ENCODE data around the gene CHKB.

Gene CHKB

DNA sequence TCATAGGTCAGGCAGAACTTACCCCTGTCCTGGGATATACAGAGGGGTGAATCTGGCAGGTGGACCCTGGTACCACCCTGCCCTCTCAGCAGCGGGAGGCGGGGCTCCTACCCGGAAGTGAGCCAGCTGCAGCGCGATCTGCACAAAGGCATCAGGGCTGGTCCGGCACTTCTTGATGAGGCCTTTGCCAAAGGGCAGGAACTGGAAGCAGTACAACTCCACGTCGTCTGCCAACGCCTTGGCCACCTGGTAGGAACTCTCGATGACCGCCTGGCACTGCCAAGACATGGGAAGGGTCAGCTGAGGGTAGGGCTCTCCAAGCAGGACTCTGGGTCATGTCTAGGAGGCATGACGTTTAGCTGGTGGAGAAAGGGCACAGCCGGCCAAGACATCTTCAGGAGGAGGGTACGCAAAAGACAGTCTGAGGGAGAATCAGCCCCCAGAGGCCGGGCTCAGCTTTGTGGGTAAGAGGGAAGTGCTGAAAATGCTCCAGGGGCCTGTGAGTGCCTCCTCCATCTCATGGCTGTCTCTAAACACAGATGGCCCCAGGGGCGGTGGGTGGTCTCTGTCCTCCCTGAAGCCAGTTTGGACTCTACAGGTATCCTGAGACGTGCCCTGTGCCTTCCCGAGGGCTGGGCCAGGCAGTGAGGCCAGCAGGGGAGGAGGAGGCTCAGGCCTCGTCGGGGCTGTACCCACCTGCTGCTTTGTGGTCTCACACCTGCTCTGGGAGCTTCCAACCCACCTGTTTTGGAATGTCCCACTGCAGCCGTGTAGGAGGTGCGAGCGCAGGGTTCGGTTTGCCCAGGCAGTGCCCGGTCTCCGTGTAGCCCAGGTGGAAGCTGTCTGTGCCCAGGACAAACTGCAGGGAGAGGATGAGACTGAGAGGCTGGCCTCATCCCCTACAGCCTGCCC lies 11.1 kb downstream of the CHKB start:
- no peak for DNase-seq

DNA sequence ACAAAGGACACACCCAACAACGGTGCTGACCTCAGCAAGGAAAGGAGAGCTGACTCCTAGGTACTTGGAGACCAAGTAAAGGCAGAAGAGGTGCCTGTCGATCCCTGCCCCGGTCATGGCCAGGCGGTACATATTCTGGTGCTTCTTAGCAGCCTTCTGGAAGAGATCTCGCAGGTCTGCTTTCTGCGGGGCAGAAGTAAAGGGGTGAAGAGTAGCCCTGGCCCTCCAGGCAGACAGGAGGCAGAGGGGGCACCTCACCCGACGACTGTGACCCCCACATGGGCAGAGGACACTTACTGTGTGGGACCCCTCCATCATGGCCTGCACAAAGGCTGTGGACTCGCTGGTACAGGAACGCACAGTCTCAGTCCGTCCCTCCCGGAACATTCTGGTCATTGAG lies 11.8 kb downstream of the CHKB start:
- DNase-seq = no peak

DNA sequence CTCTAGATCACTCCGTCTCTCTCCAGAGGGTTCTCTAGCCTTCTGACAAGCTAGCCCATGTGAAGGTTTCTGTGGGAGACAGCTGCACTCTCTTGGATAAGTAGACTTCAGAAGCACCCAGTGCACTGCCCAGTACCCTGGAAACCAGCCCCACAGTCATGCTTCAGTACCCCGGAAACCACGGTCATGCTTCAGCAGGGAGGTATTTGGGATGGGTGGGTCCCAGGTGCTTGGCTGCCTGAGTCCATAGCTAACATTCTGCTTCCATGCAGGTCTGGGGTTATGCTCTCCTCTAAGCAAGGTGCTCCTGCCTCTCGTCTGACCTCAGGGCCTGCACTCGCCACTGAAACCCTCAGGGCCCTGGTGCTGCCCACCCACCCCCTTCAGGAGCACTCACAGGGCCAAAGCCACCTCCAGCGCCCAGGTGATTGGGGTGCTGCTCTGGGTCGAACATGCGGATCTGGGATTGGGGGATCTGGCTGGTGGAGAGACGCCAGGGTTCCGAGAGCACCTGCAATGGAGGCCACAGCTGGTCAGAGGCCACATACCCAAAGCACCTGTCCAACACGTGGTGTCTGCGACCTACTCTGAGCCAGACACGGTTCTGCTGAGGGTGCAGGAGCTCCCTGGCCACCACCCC lies 12.6 kb downstream of the CHKB start:
- DNase-seq = no peak

GRCh38 chr22:50569041-50569459 lies 13.6 kb downstream of the CHKB start:
- DNase-seq = peak; percentile 10

DNA sequence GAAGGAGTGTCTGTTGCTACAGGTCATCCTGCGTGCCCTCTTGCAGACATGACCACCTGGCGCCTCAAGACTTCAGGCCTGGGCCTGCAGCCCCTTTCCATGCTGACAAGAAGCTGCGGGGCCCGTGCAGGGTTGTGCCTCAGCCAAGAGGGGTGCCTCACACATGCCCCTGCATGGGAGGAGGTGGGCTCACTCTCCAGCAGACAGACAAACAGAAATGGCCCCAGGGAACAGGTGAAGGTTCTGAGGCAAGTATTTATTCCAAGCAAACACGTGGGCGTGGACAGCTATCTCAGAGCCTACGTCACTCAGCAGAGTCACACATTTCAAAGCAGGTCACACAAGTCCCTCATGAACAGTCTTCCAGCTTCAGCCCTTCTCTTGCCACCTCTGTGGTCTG lies 14.0 kb downstream of the CHKB start:
- peak; percentile 15 for DNase-seq

DNA sequence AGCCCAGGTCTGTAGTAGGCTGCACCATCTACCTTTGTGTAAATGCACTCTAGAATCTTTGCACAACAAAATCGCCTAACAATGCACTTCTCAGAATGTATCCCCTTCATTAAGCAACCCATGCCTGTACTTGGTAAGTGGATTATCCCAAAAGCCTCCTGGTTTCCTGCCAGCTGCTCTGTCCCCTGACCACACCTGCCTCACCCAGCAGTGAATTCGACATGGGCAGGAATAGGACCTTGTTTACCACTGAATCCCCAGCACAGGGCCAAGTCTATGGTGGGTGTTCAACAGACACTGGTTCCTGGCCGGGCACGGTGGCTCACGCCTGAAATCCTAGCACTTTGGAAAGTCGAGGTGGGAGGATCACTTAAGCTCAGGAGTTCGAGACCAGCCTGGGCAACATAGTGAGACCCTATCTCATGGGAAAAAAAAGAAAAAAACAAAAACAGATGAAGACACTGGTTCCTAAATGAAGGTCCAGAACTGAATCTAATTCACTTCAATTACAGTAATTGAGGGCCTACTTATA lies 14.9 kb downstream of the CHKB start:
- DNase-seq = no peak

GRCh38 chr22:50564289-50564688 lies 18.4 kb downstream of the CHKB start:
- no peak for DNase-seq

- DNase-seq = no peak
These were observed 19.1 kb downstream of the CHKB start for GRCh38 chr22:50563413-50564160.

DNA sequence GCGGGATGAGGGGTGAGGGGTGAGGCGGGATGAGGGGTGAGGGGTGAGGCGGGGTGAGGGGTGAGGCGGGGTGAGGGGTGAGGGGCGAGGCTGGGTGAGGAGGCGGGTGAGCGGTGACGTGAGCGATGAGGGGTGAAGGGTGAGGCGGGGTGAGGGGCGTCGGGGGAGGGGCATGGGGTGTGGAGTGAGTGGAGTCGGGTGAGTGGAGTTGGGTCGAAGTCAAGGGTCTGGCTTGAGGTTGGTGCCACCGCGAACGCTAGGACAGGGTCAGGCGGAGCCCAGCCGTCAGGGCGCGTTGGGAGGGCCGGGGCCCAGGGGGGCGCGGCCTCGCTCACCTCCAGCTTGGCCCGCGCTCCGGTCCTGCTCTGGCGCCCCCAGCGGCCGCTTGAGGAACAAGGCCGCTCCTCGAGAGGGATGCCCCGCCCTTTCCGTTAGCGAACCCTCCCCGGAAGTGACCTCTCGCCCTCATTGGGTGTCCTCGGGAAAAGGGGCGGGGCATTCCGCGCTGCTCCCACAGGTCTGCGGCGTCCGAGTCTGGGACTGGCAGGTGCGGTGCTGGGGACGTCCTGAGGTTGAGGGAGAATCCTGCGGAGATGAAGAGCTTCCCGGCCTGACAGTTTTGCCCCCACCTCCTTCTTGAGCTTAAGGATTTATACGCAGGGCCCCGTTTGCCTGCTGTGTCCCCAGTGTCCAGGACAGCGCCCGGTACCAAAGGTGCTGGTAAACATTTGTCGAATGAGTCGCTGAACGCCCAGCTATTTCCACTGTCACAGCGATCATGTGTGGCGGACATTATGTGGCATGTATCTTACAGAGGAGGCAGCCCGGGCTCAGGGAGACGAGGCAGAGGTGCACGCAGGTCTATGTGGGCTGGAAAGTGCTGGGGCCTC lies 19.9 kb downstream of the CHKB start, which contains the start of gene SYCE3:
Gene SYCE3, minus strand, starts transcription at position 397 of the 890 bp plus-strand sequence. CDS start 6,514 bp downstream, outside the sequence.
- peak; percentile 96 for DNase-seq

GRCh38 chr22:50561401-50562358 lies 21.0 kb downstream of the CHKB start:
- DNase-seq = no peak

DNA sequence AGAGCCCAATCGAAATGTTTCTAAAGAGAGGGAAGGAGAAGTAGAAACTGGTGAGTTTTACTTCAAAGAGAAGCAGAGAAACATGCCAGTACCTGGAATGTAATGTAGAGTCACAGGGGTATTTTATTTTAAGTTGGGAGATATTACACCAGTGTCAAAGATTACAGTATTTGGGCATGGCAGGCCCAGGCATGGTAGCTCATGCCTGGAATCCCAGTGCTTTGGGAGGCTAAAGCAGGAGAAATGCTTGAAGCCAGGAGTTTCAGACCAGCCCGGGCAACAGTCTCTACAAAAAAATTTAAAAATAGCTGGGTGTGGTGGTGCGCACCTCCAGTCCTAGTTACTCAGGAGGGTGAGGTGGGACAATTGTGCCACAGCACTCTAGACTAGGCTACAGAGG lies 22.6 kb downstream of the CHKB start:
- no peak for DNase-seq

DNA sequence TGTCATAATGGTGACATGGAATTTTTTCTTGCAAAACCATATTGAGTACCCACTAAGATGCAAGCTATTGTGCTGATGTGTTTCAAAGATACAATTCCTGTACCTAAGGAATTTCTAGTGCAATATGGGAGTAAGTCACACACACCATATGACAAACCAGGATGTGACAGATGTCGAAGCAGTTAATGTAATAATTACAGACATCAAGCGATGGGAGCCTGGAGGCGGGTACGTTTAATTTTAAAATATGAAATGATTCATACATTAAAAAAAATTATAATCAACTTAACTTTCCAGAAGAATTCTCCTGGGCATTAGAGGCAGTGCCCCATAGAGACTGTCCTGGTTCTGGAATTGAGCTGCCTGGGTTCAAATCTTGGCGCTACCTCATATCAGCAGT lies 25.9 kb downstream of the CHKB start:
- no peak for DNase-seq

DNA sequence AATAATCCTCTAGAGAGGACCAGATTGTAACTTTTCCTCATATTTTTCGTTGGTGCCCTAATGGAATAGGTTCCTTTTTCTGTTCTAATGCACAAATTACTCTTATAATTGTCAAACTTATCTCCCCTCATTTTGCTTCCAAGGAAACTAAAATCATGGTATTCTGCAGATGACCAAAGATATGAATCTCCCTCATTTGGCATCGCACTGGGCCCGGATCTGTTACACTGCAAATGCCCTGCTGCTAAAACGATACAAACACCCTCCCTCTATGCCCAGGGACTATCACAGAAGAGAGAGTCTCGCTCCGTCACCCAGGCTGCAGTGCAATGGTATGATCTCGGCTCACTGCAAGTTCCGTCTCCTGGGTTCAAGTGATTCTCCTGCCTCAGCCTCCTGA lies 29.3 kb downstream of the CHKB start:
- DNase-seq = no peak

GRCh38 chr22:50551160-50551752 lies 31.4 kb downstream of the CHKB start:
- no peak for DNase-seq

DNA sequence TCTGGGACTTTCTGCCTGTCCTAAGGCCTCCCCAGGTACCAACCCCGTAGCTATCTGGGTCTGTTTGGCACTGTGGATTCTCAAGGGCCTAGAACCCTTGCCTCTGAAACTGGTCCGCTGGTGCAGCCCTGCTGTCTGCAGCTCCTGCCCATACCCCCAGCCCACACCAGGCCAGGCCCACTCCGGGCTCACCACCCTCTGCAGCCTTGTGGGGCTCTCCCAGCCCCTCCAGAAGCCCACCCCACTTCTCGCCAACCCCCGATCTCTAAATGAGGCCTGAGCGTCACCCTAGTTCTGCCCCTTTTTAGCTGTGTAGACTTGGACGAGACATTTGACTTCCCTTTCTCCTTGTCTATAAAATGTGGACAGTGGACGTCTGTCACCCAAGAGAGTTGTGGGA lies 32.3 kb downstream of the CHKB start:
- DNase-seq = no peak

DNA sequence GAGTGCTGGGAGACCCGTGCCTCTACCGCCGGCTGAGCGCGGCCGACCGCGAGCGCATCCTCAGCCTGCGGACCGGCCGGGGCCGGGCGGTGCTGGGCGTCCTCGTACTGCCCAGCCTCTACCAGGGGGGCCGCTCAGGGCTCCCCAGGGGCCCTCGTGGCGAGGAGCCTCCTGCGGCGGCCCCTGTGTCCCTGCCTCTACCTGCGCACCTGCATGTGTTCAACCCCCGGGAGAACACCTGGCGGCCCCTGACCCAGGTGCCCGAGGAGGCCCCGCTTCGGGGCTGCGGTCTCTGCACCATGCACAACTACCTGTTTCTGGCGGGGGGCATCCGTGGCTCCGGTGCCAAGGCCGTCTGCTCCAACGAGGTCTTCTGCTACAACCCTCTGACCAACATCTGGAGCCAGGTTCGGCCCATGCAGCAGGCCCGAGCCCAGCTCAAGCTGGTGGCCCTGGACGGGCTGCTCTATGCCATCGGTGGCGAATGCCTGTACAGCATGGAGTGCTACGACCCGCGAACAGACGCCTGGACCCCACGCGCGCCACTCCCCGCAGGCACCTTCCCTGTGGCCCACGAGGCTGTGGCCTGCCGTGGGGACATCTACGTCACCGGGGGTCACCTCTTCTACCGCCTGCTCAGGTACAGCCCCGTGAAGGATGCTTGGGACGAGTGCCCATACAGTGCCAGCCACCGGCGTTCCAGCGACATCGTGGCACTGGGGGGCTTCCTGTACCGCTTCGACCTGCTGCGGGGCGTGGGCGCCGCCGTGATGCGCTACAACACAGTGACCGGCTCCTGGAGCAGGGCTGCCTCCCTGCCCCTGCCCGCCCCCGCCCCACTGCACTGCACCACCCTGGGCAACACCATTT lies 33.5 kb downstream of the CHKB start:
- no peak for DNase-seq

GRCh38 chr22:50548040-50548920 lies 34.4 kb downstream of the CHKB start:
- DNase-seq = no peak

- no peak for DNase-seq
These were observed 35.2 kb downstream of the CHKB start for GRCh38 chr22:50547263-50547985.

Data from femur (tissue), 1 donor.